Measurements from ENCODE around the gene FAHD2A.
A peak's percentile ranks its signal among the peaks of the same experiment; 100 is the strongest.
"Not testable (repeated sequence)": the region's sequence is repeated elsewhere in the genome, so short reads cannot be mapped to it uniquely, and the experiment has no call there.

Gene FAHD2A

DNA sequence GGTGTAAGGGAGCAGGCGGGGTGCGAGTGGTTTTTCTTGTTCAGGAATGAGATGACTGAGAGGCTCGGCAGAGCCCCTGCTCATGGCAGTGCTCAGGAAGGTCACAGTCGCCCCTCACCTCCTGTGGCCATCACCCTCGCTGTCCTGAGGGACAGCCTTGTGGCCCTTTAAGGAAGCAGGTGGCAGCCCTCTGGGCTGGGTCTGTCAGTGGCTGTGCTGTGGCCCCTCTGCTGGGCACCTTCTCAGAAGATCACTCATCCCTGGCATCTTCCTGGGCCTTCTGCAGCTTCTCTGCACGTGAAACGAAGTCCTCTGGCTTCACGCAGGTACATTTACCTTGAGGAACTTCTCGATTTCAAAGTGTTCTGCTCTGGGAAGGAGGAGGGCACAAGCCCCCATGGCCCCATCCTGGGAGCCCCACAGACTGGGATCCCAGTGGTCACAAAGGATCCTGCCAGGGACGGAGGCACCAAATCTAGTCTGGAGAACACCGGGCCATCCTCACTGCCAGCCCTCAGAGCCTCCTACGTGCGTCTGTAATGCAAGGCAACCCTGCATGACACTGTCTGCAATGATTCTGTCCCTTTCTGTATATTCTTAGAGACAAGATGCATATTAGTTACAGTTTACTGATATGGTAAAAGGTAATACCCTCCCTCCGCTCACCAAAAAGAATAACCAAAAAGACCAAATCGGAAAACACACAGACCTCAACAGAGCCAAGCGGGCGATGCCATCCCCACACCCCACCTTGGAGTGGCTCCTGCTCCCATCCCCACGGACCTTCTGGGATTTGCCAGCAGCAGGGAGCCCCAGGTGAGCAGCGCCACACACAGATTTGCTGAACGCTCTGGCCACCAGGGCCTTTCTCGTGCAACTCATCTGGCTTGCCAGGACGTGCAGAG, 25.9 kb upstream of the FAHD2A start:
- no peak for DNase-seq (ENCODE audit: low read depth)

DNA sequence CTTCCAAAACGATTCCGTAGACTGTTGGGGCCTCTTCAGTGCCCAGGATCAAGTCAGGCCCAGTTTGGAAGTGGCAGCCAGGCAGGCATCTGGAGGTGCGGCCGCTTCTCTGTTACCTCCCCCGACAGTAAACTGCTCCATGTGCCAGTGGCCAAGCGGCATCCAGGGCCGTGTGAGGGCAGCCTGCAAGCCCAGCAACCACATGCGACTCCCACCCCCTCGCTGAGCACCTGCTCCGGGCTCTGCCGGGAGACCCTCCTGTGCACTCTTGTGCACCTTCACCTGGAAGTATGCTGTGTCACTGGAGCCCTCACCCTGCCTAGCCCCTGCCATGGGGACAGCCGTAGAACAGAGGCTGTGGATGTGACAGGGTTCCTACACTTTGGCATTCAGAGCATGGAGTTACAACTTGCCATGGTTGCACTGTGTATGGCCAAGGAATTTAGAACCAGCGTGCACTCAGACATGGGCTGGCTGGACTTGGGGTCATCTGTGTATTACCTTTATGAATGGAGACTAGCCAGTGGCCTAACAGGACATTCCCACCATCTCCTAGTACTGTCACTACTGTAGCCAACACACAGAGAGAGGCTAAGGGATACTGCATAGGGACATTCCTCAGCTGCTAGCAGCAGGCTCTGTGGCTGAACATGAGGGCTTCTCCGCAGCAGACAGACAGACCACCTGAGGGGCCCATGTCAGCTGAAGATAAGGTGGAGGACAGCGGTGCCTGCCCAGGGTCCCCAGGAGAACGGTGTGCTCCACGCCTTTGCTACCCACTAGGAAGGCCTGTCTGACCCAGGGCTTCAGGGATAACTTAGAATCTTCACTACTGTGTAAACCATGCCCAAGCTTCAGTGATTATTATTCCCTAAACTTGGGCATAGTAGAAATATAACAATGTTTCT, 25.0 kb upstream of the FAHD2A start:
- no peak for DNase-seq (ENCODE audit: low read depth)

DNA sequence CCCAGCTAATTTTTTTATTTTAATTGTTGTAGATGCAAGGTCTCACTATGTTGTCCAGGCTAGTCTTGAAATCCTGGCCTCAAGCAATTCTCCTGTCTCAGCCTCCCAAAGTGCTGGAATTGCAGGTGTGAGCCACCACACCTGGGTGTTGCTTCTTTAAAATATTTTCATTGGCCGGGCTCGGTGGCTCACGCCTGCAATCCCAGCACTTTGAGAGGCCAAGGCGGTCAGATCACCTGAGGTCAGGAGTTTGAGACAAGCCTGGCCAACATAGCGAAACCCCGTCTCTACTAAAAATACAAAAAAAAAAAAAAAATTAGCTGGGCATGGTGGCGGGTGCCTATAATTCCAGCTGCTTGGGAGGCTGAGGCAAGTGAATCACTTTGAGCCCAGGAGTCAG, 24.2 kb upstream of the FAHD2A start:
- DNase-seq (ENCODE audit: low read depth): not testable (repeated sequence)

DNA sequence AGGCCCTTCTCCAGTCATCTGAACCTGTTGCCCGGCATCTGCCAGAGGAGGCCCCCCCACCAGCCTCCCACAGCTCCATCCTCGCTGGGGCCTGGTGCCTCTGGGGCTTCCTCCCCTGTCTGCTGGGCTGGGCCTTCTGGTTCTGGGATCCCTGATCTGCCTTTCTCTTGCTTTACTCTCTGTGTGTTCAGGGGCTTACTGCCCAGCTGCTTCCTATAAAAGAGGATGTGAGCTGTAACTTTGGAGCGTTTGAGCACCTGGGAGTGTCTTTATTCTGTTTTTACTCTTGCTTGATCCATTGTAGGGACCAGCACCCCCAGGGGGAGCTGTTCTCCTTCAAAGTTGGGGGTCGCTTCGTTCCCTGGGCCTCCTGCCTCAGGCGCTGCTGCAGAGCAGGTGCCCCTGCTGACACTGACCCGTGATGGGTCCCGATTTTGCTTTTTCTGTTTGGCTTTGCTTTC, 23.1 kb upstream of the FAHD2A start:
- peak; percentile 18 for DNase-seq (ENCODE audit: low read depth)

DNA sequence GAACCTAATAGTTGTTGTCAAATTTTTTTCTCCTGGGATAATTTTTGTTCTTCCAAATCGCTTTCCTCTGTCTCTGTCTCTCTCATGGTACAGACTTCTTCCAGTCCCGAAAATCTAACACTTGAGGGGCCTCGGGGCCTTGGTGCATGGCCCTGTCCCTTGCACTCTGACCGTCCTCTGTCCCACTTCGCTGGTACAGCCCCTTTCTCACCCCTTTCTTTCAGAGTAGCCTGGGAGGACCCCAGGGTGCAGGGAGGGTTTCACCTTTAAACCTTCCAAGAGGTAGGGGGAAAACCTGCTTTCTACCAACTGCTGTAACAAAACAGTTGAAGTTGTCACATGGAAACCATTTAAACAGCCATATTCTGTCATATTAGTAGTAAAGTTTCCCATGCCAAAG, 22.2 kb upstream of the FAHD2A start:
- no peak for DNase-seq (ENCODE audit: low read depth)

DNA sequence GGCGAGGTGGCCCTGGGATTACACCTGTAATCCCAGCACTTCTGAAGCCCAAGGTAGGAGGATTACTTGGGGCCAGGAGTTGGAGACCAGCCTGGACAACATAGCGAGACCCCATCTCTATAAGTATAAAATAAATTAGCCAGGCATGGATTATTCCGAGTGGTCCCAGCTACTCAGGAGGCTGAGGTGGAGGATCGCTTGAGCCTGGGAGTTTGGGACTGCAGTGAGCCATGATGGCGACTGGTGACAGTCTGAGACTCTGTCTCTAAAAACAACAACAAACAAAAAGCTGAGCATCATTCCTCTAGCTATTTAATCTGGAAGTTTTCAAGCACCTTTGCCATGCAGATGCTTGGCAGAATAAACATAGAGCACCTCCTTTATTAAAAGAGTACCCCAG, 21.8 kb upstream of the FAHD2A start:
- no peak for DNase-seq (ENCODE audit: low read depth)

DNA sequence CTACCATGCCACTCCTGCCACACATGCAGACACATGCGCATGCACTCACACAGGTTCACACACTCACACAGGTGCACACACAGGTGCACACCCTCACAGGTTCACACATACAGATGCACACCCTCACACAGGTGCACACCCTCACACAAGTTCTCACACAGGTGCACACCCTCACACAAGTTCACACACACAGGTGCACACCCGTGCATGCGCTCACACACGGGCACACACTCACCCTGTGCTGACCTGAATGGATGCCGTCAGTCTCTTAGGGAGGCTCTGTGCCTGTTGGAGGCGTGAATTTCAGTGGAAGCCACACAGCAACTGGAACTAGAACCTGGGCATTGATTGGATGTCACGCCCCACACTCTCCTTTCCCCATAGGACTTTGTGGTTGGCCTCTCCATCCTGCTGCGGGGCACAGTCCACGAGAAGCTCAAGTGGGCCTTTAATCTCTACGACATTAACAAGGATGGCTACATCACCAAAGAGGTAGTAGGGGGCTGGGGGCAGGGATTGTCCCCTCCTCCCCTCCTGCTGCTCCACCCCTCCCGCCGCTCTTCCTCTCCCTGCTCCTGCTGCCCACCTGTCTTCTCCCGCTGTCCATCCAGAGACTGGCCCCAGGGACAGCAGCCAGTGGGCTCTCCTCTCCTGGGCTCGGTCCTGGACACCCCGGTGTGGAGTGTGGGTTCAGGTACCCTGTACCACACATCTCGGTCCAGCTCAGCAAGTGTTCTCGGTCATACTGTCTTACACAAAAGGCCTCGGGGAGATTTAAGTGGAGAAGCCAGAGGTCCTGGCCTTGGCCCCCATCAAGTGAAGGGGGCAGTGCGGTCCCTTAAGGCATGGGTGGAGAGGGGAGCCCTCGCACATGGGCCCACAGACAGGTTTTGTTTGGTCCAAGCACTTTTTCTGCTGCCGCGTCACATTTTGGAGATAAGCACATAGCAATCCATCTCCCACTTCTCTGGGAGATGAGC, 21.0 kb upstream of the FAHD2A start:
- DNase-seq (ENCODE audit: low read depth): no peak

DNA sequence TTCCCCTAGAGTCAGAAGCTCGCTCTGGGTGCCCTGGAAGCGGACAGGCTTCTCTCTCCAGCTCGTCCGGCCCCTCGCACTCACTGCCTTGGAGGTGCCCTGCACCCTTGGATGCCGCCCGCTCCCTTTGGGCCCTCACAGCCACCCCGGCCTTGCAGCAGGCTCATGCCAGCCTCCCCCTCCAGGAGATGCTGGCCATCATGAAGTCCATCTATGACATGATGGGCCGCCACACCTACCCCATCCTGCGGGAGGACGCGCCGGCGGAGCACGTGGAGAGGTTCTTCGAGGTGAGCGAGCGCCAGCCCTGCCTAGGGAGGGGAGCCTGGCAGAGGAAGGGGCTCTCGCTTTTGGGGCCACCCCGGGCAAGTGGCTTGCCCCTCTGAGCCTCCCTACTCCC, 20.3 kb upstream of the FAHD2A start:
- no peak for DNase-seq (ENCODE audit: low read depth)

DNA sequence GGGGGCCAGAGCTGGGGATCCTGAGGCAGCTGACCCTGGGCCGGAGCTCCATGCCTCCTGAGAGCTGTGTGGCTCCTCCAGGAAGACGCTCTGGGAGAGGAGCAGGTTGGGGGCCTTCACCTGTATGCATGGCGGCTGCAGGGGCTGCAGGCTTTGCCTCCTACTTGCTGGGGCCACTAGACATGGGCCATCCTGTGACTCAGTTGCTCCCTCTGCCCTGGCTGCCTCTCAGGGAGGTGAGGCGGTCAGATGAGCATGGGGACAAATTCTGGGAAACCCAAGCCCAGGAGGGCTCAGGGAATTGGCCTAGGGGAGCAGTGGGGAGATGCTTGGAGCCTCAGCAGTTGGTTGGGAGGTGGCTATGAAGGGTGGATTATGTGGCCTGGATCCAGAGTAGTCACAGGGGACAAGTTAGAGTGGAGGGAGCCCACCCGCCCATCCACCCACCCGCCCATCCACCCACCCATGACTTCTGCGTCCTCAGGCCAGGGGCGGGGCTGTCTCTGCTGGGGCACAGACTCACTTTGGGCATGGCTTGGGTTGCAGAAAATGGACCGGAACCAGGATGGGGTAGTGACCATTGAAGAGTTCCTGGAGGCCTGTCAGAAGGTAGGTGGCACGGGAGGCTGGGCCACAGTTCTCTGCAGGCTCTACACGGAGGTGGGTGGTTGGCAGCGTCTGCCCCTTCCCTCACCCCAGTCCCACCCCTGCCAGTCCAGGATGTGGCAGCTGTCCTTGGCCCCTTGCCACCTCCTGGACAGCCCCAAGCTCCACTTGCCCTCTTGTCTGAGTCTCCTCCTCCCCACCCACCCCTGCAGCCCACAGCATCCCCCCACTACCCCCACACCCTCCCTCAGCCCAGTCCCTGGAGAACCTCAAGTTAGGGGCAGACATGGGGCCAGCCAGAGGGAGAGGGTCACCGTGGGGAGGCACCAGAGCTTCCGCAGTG, 19.5 kb upstream of the FAHD2A start:
- no peak for DNase-seq (ENCODE audit: low read depth)

DNA sequence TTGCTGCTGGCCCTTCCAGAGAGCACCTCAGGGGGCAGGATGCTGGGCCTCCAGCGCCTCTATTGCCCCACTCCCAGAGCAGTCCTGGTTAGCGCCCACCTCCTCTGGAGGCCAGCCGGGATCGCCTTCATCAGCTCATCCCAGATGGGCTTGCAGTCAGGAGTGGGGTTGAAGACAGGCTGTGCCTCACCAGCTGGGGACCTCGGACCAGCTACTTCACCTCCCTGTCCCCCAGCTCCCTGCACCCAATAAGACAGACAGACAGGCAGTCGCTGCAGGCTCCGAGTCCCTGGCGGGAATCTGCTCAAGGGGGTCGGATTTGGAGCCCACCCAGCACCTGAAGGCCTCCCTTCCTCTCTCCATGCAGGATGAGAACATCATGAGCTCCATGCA, 18.9 kb upstream of the FAHD2A start:
- no peak for DNase-seq (ENCODE audit: low read depth)

DNA sequence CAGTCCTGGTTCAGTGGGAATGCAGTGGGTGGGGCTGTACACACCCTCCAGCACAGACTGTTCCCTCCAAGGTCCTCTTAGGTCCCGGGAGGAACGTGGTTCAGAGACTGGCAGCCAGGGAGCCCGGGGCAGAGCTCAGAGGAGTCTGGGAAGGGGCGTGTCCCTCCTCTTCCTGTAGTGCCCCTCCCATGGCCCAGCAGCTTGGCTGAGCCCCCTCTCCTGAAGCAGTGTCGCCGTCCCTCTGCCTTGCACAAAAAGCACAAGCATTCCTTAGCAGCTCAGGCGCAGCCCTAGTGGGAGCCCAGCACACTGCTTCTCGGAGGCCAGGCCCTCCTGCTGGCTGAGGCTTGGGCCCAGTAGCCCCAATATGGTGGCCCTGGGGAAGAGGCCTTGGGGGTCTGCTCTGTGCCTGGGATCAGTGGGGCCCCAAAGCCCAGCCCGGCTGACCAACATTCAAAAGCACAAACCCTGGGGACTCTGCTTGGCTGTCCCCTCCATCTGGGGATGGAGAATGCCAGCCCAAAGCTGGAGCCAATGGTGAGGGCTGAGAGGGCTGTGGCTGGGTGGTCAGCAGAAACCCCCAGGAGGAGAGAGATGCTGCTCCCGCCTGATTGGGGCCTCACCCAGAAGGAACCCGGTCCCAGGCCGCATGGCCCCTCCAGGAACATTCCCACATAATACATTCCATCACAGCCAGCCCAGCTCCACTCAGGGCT, 17.5 kb upstream of the FAHD2A start:
- DNase-seq (ENCODE audit: low read depth): no peak

DNA sequence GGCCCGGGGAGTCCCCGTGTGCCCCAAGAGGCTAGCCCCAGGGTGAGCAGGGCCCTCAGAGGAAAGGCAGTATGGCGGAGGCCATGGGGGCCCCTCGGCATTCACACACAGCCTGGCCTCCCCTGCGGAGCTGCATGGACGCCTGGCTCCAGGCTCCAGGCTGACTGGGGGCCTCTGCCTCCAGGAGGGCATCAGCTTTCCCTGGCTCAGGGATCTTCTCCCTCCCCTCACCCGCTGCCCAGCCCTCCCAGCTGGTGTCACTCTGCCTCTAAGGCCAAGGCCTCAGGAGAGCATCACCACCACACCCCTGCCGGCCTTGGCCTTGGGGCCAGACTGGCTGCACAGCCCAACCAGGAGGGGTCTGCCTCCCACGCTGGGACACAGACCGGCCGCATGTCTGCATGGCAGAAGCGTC, 16.9 kb upstream of the FAHD2A start:
- DNase-seq (ENCODE audit: low read depth): no peak

DNA sequence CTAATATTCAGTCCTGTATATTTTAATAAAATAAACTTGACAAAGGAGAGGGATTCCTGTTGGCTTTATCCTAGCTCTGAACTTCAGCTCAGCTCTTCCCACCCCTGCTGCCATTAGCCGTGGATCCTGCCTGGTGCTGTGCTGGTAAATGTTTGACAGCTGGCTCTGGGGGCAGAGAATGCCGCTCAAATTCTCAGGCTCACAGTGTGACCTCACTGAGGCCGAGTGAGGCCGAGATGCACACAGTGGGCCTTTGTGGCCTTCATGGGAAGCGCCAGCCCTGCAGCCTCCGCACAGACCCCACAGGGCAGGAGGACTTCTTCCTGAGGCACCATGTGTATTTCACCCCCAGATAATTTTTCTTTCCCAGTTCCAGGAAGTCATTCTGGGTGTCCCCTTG, 16.5 kb upstream of the FAHD2A start:
- no peak for DNase-seq (ENCODE audit: low read depth)

DNA sequence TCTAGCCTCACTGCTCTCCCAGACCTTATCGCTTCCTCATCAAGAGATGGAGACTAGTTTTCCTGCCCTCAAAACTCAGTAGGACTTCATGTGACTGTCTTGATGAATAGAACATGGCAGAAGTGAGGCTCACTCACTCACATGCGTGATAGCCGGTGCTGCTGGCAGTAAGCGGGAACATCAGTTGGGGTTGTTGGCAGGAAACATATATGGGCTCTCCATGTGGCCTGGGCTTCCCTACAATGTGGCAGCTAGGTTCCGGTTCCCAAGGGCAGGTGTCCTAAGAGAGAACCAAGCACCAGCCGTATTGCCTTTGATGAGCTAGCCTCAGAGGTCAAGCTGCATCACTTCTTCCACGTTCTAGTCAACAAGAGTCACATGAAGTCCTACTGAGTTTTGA, 15.2 kb upstream of the FAHD2A start:
- no peak for DNase-seq (ENCODE audit: low read depth)

DNA sequence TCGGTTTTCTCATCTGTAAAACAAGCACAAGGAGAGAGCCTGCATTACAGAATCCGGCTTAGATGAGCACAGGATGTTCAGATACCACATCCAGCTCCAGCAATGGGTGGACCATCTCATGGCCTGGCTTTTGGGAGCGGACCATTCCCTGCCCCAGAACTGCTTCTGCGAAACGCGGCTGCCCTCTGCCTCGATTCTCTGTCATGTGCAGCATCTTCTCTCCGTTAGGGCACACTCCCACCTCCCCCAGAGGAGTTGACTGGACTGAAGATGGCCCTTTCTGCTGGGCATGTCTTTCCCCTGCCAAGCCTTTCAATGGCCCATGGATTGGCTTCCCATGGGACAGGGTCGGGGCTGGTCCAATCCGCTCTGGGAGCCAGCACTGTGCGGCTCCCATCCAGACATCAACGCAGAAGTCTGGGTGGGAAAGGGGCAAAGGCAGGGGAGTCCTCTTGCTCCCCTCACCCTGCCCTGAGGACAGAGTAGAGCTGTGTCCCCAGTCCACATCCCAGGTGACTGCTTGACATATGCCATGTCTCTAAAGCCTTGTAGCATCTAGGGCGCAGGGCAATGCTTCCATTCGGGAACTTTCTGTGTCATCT, 14.3 kb upstream of the FAHD2A start:
- DNase-seq (ENCODE audit: low read depth): no peak

DNA sequence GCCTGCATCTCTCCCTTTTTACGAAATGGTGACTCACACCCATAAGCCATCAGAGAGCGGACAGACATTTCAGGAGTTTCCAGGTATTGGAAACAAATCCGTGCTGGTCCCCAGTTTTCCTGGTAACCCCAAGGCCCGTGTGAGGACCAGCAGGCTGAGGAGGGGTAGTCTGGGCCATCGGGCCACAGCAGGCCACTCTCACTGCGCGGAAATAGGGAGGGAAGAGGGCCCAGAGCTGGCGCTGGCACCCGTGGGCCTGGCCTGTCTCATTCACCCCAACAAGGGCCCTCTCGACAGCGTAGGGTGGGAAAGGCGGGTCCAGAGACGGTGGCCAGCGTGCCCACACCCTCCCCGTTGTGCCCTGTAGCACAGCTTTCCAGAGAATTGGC, 13.7 kb upstream of the FAHD2A start:
- peak; percentile 20 for DNase-seq (ENCODE audit: low read depth)

DNA sequence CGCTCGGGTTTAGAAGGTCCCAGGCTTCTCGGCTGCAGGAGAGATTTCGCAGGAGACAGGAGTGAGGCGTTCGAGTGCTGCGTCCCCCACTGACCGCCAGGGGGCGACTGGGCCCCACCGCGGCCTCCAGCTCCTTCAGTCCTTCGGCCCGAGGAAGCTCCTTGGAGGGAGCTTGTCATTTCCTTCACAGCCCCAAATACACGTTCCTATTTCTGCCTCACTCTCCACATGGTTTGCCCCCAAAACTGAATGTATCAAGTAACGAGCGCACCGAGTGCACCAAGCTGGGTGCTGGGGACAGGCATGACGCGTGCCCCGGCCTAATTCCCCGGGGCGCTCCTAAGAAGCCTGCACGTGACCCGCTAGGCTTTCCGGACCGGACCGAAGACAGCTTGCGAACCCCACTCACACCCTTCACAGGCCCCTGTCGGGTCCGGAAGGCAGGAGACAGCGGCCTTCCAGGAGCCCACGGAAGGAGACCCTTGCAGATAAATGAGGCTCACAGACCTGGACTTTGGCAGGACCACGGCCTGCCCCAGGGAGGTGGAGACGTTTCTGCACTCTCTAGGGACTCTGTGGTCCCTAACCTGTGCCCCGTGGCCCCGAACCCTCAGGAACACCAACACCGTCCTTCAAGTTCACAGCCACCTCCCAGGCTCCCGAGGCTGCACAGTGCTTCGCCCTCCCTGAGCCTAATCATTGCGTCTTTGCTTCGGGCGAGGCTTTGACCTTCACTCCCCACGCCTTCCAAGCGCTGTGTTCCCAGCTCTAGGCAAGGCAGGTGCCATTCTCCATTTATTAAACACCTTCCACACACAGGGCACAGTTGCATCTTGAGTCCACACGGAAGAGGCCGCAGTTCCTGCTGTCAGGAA, 13.0 kb upstream of the FAHD2A start:
- peak; percentile 72 for DNase-seq (ENCODE audit: low read depth)

DNA sequence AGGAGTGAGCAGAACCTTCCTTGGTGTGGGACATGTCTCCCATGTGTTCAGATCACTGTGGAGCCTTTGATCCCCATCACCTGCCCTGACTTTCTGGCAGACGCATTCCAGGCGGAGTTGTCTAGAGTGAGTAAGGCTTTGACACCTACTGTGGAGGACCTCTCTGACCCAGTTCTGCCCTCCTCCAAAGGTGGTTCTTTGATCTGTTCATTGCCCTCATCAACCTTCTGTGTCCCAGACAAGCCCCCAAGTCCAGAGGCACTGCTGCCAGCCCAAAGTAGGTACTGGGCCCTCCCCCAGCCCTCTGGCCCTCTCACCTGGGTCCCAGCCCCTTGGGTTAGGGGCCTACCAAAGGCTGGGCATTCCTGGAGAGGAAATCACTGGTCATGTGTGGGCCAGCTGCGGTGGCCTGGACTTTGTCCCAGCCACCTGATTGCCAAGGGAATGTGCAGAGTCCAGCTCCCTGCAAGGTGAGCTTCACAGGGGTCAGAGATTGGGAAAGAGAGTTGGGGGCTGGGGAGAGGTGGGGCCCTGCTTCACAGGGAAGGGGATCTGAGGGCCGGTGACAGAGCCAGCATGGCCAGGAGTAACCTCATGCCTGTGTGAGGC, 12.1 kb upstream of the FAHD2A start:
- DNase-seq (ENCODE audit: low read depth): no peak

Measured in ELR (cell line).